GM21528 (cell line): ENCODE measurements around the gene OR2V2.
A peak's percentile ranks its signal among the peaks of the same experiment; 100 is the strongest.
"Not testable (repeated sequence)": the region's sequence is repeated elsewhere in the genome, so short reads cannot be mapped to it uniquely, and the experiment has no call there.

Experiments
- ATAC-seq: cut with Tn5 transposase; IDR thresholded peaks from one replicate; pipeline ENCODE4 v1.9.1; 2021; ENCODE audit warnings: mild to moderate bottlenecking, moderate library complexity; ENCODE audit not compliant: unreplicated experiment, low FRiP score

Gene OR2V2

DNA sequence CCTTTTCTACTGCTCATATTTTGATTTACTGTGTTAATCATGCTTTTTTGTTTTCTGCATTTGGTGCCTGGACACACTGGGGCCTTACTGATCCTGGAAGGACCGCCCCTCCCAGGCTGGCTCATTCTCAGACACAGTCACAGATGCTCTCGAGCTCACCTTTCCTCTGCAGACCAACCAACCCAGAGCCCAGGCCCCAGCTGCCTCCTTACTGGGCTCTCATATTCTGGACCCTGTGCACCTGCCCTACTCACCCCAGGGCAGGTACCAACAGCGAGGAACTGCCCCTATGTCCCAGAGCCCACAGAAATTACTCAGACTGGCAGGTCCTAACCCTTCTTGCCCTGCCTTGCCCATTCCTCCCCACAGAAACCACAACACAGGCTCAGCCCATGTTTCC, 6.6 kb upstream of the OR2V2 start:
- no peak for ATAC-seq

DNA sequence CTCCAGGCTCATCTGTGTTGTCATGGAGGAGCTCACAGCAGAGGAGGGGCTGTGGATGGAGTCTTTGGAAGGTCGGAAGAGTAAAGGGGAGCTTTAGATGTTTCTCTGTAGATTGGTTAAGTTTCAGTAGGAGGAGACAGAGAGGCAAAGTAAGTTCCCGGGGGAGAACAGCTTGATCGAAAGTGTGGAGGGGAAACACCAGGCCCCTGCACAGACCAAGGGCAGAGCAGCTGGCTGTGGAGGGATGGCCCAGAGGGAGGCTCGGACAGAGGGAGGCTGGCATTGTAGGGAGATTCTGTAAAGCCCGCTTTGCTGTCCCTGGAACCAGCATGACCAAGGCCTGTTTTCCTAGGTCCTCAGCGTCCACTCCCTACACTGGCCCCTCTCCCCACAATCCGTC, 5.3 kb upstream of the OR2V2 start:
- ATAC-seq, result no peak

DNA sequence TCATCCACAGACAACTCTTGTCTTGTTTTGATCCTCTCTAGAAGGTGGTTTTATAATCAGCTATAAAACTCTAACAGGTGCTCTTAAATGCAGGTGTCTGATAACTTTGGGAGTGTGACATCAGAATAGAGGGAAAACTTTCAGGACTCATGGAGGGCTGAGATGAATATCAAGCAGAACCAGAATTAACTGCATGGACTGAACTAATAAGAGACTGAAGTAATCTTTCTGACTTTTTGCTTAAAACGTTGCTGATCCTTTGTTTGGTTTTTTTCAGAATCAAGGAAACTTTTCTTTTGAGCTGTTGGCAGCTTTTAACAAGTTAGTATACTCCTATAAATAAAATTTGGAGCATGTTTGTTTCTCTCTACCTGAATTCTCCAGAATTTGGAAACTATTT, 2.3 kb upstream of the OR2V2 start:
- ATAC-seq, result no peak

DNA sequence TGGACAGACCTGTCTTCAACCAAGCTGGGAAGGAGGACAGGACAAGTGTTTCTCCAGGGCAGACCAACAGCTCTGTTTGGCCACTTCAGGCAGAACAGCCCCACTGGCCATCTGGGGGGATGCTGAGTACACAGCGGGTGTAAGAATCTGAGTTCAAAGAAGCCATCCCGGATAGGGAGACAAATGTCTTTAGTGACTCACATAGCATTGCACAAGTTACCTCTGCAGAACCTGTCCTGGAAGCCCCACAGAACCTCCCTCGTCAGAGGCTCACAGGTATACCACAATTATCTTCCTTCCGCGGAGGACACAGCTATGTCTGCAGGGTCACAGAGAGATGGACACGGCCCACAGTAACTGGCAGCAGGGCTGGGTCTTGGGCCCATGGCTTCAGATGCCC, 2.0 kb downstream of the OR2V2 start:
- no peak for ATAC-seq

DNA sequence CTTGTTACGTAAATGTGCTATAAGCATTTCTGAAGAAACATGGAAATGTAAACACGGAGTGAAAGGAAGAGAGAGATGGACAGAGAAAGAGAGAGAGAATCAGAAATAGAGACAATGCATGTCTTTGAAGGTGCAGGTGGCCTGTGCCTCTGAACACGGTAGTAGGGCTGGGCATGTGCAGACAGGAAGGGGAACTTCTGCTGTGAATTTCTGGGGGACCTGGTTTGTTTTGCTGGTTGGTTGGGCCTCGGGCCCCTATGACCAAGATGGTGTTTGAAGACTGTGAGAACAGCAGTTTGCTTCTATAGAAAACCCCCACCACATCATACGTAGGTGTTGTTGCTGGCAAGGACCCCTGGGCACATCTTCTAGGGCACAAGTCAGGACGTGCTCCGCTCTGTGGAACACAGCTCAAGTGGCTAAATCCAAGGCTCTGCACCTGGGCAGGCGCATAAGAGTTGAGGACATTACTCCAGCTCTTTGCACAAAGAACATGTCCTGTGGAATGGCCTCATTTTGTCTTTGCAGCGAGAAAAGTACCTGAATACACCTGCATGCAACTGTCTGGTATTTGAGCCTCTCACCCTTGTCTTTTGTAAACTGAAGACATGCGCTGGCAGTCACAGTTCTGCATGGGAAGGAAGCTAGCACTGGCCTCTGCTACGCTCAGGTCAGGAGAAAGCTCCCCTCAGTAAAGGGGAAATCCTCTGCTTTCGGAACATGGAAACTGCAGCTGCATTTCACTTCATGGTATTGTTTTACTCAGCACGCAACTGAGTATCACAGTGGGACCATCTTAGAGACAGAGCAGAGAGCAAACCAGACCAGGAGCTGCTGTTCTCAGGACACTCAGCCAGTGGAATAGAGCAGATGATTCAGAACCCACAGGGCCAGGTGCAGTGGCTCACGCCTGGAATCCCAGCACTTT, 2.7 kb downstream of the OR2V2 start:
- no peak for ATAC-seq

DNA sequence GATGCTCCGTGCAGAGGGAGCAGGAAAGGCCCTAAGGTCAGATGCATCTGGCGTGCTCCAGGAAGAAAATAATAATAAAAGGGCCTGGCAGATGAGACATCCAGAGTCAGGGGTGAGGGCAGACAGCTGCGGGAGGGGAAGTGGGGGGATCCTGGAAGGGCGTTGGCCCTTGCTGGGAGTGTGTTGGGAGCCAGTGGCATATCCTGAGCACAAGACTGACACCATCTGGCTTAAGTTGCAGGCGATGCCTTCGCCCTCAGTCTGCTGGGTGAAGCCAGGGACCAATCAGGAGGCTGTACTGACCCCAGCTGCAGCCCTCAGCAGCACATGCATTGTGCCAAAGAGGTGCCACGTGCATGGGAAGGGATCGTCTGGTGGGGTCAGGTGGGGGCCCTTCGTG, 3.8 kb downstream of the OR2V2 start:
- ATAC-seq, result no peak

DNA sequence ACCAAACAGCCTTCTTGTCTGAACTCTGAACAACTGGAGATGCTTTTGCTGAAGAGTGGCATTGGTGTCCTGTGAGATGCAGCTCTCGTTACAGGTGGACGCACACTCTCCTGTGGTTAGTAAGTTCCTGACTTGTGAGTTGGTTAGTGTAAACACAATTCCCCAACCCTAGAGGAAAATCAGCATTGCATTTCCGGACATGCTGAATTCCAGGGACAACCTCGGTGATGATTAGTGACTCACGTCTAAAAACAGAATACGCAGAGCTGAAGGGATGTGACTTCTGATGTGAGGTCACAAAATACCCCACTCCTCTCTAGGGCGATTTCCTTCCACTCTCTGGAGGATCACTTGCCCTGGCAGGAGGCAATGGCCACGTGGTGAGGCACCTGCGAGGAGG, 5.0 kb downstream of the OR2V2 start:
- ATAC-seq, result no peak

DNA sequence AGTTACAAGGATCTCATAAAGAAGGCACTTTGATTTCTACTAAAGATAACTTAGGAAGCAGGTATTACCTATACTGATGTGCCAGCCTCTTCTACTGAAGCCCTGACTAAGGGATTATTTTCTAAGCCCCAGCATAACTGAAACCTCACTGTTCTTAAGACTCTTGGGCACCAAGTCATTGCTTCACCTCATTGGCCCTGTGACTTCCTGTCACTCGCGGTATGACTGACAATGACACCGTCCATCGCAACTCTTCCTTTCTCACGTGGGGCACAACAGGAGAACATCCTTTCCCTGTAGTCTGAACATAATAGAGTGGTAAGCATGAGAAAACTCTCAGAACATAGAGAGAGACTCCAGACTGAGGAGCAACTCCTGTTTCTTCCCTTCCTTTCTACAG, 6.4 kb downstream of the OR2V2 start:
- no peak for ATAC-seq

DNA sequence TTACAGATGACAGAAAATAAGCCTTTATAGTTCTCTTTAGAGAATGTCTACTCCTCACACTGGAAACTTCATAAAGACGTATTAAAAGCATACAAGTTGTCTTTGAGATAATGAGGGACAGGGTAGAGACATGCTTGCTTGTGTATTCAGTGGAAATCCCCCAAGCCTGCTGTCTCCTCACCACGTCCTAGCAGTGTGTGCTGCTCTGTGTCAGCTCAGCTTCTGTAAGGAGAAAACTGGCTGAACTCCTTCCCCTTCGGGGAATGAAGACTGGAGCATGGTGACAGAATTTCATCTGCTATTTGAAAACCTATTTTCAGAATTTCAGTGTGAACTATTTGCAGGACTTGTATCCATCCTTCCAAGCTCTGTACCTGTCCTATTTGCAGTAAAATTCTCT, 9.4 kb downstream of the OR2V2 start:
- no peak for ATAC-seq

DNA sequence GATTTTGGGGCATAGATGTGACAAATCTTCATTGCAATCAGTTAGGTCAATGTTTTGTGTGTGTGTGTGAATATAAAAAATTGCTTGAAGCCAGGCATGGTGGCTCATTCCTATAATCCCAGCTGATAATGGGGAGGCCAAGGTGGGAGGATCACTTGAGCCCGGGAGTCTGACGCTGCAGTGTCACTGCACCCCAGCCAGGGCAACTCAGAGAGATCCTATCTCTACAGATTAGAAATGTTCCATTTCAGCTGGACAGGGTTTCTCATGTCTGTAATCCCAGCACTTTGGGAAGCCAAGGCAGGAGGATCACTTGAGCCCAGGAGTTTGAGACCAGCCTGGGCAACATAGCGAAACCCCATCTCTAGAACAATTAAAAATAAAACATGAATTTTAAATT, 11.5 kb downstream of the OR2V2 start:
- no peak for ATAC-seq

DNA sequence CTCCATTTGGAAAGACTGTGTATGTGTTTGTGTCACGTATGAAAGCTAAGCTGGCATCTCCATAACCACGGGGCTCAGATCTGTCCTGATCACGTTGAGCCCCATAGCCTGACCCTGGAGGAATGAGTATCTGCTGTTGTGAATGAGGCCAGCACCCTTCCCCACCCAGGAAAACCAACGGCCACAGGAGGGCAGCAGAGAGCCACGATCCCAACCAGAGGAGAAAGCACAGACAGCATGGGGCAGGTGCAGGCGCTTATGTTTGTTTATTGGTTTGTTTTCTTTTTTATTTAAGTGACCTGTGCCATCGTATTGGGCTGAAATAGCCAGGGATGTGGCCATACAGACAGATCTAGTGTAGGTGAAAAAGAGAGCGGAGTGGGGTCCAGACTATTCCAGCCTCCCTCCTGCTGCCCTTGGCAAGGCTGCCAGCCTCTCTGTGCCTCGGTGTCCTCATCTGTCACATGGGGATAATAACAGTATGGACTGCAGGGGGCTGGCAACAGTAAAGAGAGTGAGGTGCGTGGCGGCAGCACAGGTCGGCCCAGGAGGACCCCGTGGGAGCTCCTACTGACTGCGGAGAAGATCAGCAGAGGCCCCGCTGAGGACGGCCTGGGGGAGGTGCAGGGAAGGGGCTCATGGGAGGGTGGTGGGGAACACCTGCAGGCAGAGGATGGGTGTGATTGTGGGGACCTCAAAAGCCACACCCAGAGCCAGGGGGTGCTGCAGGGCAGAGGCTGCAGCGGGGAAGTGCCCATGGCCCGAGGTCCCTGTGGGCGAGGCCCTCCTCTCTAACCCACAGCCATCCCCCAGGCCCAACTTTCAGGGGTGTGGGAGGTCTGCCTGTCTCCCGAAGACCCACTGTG, 12.1 kb downstream of the OR2V2 start:
- peak; percentile 66 for ATAC-seq

DNA sequence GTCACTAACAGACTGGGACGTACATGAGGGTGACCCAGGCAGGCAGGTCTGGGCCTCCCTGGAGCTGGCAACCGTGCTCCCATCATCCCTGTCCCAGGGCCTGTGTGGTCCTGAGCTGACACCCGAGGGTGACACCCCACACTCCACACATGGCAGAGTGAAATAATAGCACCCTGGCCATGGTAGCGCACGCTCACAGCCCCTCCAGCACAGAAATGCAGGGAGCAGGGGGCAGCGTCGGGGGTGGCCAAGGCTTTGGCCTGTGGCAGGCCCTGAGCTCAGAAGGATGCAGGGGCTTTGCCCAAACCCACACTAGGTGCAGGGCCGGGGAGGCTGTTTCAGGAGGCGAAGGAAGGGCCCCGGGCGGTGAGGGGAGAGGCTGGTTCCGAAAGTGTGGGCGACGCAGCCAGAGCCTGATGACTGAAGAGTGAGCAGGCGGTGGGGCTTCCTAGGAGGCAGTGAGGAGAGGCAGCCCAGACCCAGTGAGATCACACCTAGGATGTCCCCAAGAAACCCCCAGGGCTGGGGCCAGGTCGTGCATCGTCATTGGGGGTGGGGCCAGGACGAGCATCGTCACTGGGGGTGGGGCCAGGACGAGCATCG, 12.9 kb downstream of the OR2V2 start:
- peak; percentile 50 for ATAC-seq

DNA sequence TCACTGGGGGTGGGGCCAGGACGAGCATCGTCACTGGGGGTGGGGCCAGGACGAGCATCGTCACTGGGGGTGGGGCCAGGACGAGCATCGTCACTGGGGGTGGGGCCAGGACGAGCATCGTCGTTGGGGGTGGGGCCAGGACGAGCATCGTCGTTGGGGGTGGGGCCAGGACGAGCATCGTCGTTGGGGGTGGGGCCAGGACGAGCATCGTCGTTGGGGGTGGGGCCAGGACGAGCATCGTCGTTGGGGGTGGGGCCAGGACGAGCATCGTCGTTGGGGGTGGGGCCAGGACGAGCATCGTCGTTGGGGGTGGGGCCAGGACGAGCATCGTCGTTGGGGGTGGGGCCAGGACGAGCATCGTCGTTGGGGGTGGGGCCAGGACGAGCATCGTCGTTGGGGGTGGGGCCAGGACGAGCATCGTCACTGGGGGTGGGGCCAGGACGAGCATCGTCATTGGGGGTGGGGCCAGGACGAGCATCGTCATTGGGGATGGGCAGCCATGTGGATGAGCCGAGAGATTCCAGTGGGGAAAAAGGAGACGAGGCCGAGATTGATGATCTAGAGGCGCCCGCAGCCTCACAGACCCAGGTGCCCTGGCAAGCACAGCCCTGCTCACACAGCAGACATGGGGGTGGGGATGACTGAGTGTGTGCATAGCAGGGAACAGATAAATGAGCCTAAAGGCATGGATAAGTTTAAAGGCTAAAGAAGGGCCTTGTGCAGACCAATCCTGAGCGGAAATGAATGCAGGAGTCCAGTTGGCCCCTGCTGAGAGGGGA, 13.6 kb downstream of the OR2V2 start:
- ATAC-seq, result not testable (repeated sequence)

DNA sequence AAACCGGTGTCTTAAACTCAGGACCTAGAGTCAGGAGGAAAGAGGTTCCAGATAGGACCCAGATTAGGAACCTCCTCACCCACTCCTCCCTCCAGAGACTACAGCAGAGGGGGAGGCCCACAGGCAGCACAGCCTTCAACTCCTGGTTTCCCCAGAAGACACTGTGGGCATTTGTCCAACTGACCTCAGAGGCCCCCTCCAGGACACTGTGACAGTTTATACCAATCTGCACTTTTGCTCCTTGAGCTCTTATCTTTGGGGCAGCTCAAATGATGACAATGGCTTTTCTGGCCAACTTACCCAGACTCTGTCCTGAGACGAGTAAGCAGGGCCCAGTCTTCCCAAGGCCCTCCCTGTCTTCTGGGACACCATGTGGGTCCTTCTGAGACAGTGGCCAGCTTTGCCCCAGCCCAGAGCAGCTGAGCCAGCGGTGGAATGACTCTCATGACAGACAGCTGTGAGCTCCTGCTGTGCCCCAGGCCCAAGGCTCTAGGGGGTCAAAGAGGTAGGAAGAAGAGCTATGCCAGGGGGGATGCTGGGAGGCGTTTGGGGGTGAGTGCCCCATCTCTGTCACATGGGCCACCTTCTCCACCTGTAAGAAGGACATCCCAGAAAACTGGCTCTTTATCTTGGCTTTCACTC, 14.3 kb downstream of the OR2V2 start:
- no peak for ATAC-seq

DNA sequence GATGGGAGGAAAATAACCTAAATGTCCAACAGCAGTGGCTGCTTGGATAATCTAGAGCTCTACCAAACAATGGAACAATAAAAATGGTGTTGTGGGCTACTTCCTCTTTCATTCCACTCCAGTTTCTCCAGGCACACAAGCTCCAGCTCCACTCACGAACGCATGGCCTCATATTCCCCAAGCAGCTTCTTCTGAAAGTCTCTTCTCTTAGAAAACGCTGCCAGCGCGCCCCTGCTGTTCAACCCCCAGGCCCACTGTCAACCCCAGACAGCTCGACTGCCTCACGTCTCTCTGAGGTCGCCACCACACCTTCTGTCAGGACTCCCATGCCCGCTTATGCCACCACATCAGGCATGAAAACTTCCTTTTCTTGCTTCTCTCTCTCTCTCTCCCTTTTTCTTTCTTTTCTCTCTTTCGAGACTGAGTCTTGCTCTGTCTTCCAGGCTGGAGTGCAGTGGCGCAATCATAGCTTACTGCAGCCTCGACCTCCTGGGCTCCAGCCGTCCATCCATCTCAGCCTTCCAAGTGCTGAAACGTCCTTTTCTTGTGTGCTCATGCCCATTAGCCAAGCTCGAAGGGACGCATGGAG, 16.2 kb downstream of the OR2V2 start:
- no peak for ATAC-seq

DNA sequence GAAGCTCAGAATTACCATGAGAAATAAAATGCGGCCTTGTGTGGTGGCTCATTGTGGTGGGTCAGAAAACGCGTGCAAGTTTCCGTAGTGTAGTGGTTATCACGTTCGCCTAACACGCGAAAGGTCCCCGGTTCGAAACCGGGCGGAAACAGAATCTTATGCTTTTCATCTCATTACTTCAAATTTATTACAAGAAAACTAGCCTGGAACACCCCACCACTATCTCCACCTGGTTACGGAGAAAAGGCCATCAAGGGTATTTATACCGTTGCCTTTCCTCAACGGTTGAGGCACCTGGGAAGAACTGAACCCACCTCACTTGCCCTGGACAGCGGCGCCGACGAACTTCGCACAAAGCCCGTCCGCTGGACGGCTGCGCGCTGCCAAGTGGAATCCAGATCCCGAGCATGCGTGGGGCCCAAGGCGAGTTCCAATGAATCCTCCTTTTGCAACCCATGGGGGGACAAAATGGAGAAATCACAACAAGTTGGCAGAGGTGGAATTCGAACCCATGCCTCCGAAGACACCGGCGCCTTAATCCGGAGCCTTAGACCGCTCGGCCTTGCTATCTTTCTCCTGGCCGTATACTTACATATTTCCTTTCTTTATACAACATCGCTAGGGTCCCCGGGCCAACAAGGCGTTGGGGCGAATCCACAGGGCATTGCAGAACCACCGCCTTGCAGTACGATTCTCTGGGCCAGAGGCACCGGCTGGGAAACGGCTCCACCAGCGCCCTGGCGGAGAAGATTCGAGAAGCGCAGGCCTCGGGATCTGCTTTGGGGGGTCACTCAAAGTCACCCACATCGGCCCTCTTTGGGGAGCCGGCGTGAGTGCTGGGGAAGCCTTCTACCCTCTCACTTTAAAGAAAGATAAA, 16.9 kb downstream of the OR2V2 start:
- ATAC-seq, result no peak

DNA sequence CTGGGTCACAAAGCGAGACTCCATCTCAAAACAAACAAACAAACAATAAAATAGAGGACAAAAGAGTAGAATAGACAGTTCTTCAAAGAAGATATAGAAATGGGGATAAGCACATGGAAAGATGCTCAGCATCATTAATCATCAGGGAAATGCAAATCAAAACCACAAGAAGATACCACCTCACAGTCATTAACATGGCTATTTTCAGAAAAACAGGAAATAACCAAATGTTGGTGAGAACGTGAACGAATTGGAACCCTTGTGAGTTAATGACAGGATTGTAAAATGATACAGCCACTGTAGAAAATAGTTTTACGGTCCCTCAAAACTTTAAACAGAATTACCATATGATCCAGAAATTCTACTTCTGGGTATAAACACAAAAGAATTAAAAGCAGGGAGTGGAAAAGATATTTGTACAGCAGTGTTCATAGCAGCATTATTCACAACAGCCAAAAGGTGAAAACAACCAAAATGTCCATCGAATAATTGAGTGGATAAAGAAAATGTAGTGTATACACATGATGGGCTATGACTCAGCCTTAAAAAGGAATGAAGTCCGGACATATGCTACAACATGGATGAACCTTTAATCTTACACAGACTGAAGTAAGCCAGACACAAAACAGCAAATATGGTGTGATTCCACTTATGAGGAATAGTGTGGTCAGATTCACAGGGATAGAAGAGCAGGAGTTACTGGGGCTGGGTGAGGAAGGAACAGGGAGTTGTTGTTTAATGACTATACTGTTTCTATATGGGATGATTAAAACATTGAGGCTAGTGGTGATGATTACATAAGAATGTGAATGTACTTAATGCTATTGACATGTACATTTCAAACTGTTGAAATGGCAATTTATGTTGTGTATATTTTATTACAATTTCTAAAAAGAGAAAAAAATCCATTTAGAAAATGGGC, 19.7 kb downstream of the OR2V2 start:
- no peak for ATAC-seq
